Measurements from ENCODE around the gene PRKCA. TPM values are rescaled to one million over a fixed set of nuclear protein-coding genes. Genes with fewer than 3 reads are reported as not detected.

The PRKCA gene
- total and polyA plus RNA-seq, 2 experiments from 2014 or later: 6.4 to 35.4 TPM

DNA sequence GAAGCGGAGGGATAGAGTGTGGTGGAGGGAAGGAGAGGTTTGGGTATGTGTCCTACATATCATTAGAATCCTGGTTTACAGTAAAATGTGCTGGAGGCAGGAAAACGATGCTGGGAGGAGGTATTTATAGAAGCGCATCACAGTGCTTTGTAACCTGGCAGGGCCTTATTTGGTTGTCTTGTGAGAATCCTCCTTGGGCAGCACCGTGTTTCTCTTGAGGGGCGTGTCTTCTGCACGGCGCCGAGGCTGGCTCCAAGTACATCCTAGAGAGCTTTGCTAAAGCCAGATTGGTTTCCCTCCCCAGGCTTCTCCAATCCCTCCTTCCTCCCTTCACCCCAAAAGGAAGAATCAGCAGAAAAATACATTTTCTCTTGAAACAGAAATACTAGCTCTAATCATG, 556.9 kb downstream of the PRKCA start (continued):
- TF ChIP-seq, protein P1, sequence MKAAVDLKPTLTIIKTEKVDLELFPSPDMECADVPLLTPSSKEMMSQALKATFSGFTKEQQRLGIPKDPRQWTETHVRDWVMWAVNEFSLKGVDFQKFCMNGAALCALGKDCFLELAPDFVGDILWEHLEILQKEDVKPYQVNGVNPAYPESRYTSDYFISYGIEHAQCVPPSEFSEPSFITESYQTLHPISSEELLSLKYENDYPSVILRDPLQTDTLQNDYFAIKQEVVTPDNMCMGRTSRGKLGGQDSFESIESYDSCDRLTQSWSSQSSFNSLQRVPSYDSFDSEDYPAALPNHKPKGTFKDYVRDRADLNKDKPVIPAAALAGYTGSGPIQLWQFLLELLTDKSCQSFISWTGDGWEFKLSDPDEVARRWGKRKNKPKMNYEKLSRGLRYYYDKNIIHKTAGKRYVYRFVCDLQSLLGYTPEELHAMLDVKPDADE (IDR thresholded peaks at IDR 0.05): no peak

DNA sequence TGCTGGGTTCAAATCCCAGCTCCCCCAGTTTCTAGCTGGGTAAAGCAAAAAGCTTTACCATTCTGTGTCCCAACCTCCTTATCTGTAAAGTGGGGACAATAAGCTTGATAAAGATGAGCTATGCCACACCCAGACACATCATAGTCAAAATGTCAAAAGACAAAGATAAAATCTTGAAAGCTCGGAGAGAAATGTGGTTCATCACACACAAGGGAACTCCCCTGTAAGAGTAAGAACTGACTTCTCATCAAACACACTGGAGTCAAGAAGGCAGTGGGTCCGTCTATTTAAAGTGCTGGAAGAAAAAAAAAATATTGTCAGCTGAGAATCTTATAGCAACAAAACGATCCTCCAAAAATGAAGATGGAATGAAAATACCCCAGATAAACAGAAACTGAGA, 557.8 kb downstream of the PRKCA start:
- Mint-ChIP-seq H3K4me1 (no peaks in the 10 kb centered on the region), H3K27me3 (ENCODE audit: insufficient read depth, low read depth, poor library complexity) (peaks cover 2% of the 10 kb centered on the region), H3K36me3 (ENCODE audit: low read depth) (peaks cover under 1% of the 10 kb centered on the region; the same call in 2 of the 3 replicates), H3K27ac (no peak overlapping the region), H3K9me3 (peaks cover under 1% of the 10 kb centered on the region; the same call in 2 of the 3 replicates), H3K4me3 (no peak overlapping the region)
- no peak overlapping the region for H2AFZ ChIP-seq
- ATAC-seq (no peak), DNase-seq (ENCODE audit: low spot score) (no peak)
- H3K27ac ChIP-seq (ENCODE audit: low read depth): no peak overlapping the region
- 0 out of 2 replicates have a peak, but pooled peaks cover 3% of the 10 kb centered on the region for H3K9me2 ChIP-seq (ENCODE audit: insufficient read depth)
- no peaks in the 10 kb centered on the region for H4K20me1 ChIP-seq (replicated peaks; ENCODE audit: insufficient read depth)
- H3F3A ChIP-seq (replicated peaks; ENCODE audit: low read depth): no peaks in the 10 kb centered on the region
- H3K27me3 ChIP-seq (ENCODE audit: insufficient read depth): no peaks in the 10 kb centered on the region
- no peak overlapping the region for H3K4me2 ChIP-seq
- H3K4me3 ChIP-seq: no peak overlapping the region
- H3K4me1 ChIP-seq (ENCODE audit: insufficient read depth): no peaks in the 10 kb centered on the region
- no peaks in the 10 kb centered on the region for H3K36me3 ChIP-seq (ENCODE audit: insufficient read depth)
- no peaks in the 10 kb centered on the region for H3K79me2 ChIP-seq (replicated peaks; ENCODE audit: insufficient read depth)
- TF ChIP-seq CREB1 (CRISPR knock-in tag; IDR thresholded peaks at IDR 0.05; ENCODE audit: low read depth) (no peak), NANOG (IDR thresholded peaks at IDR 0.05; ENCODE audit: borderline replicate concordance) (no peak), POLR2AphosphoS5 (IDR thresholded peaks at IDR 0.05; ENCODE audit: low read depth) (no peak), JUNB (IDR thresholded peaks at IDR 0.05; ENCODE audit: unreplicated experiment) (no peak), ZNF331 (CRISPR knock-in tag; IDR thresholded peaks at IDR 0.05; ENCODE audit: low read depth) (no peak), EZH2 (IDR thresholded peaks at IDR 0.05; ENCODE audit: low read depth, unreplicated experiment) (no peak), EZH2phosphoT487 (IDR thresholded peaks at IDR 0.05; ENCODE audit: unreplicated experiment) (no peak), STAT1 (IDR thresholded peaks at IDR 0.05; ENCODE audit: unreplicated experiment) (no peak)
- TF ChIP-seq, protein P2, sequence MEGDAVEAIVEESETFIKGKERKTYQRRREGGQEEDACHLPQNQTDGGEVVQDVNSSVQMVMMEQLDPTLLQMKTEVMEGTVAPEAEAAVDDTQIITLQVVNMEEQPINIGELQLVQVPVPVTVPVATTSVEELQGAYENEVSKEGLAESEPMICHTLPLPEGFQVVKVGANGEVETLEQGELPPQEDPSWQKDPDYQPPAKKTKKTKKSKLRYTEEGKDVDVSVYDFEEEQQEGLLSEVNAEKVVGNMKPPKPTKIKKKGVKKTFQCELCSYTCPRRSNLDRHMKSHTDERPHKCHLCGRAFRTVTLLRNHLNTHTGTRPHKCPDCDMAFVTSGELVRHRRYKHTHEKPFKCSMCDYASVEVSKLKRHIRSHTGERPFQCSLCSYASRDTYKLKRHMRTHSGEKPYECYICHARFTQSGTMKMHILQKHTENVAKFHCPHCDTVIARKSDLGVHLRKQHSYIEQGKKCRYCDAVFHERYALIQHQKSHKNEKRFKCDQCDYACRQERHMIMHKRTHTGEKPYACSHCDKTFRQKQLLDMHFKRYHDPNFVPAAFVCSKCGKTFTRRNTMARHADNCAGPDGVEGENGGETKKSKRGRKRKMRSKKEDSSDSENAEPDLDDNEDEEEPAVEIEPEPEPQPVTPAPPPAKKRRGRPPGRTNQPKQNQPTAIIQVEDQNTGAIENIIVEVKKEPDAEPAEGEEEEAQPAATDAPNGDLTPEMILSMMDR (conservative IDR thresholded peaks at IDR 0.05; ENCODE audit: low read depth in 2 of 2): no peak
- TF ChIP-seq, protein P1 (IDR thresholded peaks at IDR 0.05): no peak
- TF ChIP-seq, protein P3, sequence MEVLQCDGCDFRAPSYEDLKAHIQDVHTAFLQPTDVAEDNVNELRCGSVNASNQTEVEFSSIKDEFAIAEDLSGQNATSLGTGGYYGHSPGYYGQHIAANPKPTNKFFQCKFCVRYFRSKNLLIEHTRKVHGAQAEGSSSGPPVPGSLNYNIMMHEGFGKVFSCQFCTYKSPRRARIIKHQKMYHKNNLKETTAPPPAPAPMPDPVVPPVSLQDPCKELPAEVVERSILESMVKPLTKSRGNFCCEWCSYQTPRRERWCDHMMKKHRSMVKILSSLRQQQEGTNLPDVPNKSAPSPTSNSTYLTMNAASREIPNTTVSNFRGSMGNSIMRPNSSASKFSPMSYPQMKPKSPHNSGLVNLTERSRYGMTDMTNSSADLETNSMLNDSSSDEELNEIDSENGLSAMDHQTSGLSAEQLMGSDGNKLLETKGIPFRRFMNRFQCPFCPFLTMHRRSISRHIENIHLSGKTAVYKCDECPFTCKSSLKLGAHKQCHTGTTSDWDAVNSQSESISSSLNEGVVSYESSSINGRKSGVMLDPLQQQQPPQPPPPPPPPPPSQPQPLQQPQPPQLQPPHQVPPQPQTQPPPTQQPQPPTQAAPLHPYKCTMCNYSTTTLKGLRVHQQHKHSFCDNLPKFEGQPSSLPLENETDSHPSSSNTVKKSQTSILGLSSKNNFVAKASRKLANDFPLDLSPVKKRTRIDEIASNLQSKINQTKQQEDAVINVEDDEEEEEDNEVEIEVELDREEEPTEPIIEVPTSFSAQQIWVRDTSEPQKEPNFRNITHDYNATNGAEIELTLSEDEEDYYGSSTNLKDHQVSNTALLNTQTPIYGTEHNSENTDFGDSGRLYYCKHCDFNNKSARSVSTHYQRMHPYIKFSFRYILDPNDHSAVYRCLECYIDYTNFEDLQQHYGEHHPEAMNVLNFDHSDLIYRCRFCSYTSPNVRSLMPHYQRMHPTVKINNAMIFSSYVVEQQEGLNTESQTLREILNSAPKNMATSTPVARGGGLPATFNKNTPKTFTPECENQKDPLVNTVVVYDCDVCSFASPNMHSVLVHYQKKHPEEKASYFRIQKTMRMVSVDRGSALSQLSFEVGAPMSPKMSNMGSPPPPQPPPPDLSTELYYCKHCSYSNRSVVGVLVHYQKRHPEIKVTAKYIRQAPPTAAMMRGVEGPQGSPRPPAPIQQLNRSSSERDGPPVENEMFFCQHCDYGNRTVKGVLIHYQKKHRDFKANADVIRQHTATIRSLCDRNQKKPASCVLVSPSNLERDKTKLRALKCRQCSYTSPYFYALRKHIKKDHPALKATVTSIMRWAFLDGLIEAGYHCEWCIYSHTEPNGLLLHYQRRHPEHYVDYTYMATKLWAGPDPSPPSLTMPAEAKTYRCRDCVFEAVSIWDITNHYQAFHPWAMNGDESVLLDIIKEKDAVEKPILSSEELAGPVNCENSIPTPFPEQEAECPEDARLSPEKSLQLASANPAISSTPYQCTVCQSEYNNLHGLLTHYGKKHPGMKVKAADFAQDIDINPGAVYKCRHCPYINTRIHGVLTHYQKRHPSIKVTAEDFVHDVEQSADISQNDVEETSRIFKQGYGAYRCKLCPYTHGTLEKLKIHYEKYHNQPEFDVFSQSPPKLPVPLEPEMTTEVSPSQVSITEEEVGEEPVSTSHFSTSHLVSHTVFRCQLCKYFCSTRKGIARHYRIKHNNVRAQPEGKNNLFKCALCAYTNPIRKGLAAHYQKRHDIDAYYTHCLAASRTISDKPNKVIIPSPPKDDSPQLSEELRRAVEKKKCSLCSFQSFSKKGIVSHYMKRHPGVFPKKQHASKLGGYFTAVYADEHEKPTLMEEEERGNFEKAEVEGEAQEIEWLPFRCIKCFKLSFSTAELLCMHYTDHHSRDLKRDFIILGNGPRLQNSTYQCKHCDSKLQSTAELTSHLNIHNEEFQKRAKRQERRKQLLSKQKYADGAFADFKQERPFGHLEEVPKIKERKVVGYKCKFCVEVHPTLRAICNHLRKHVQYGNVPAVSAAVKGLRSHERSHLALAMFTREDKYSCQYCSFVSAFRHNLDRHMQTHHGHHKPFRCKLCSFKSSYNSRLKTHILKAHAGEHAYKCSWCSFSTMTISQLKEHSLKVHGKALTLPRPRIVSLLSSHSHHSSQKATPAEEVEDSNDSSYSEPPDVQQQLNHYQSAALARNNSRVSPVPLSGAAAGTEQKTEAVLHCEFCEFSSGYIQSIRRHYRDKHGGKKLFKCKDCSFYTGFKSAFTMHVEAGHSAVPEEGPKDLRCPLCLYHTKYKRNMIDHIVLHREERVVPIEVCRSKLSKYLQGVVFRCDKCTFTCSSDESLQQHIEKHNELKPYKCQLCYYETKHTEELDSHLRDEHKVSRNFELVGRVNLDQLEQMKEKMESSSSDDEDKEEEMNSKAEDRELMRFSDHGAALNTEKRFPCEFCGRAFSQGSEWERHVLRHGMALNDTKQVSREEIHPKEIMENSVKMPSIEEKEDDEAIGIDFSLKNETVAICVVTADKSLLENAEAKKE (CRISPR knock-in tag; IDR thresholded peaks at IDR 0.05): no peak
- TF ChIP-seq, protein P4, sequence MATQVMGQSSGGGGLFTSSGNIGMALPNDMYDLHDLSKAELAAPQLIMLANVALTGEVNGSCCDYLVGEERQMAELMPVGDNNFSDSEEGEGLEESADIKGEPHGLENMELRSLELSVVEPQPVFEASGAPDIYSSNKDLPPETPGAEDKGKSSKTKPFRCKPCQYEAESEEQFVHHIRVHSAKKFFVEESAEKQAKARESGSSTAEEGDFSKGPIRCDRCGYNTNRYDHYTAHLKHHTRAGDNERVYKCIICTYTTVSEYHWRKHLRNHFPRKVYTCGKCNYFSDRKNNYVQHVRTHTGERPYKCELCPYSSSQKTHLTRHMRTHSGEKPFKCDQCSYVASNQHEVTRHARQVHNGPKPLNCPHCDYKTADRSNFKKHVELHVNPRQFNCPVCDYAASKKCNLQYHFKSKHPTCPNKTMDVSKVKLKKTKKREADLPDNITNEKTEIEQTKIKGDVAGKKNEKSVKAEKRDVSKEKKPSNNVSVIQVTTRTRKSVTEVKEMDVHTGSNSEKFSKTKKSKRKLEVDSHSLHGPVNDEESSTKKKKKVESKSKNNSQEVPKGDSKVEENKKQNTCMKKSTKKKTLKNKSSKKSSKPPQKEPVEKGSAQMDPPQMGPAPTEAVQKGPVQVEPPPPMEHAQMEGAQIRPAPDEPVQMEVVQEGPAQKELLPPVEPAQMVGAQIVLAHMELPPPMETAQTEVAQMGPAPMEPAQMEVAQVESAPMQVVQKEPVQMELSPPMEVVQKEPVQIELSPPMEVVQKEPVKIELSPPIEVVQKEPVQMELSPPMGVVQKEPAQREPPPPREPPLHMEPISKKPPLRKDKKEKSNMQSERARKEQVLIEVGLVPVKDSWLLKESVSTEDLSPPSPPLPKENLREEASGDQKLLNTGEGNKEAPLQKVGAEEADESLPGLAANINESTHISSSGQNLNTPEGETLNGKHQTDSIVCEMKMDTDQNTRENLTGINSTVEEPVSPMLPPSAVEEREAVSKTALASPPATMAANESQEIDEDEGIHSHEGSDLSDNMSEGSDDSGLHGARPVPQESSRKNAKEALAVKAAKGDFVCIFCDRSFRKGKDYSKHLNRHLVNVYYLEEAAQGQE (IDR thresholded peaks at IDR 0.05; ENCODE audit: unreplicated experiment): no peak
